B cell (primary cell): ENCODE results near the gene USP48. TPM values are rescaled to one million over a fixed set of nuclear protein-coding genes. Genes with fewer than 3 reads are reported as not detected.
A peak's percentile ranks its signal among the peaks of the same experiment; 100 is the strongest.

Source experiments
- ATAC-seq: fragments of 200-7000 bp; cut with Tn5 transposase; one replicate; pipeline ENCODE4 v1.10.0; 2021; ENCODE audit warnings: low read depth, mild to moderate bottlenecking, moderate number of reproducible peaks, moderate library complexity
- CTCF ChIA-PET: fragments of 350-600 bp; sonication (Branson Sonifier 250); formaldehyde crosslinking; loops from one replicate; lab custom pipeline; 2021; ENCODE audit warnings: antibody characterized with exemption, inconsistent platforms; lab: Charles Lee
- POLR2A ChIA-PET: fragments of 350-600 bp; sonication (Branson Sonifier 250); formaldehyde crosslinking; loops from one replicate; lab custom pipeline; 2021; ENCODE audit warnings: antibody characterized with exemption; lab: Charles Lee
- DNase-seq: peaks from one replicate; pipeline ENCODE4 v3.0.0; 2013
- H2AFZ ChIP-seq: 2 replicates; pipeline ENCODE4 v1.6.1; 2012; ENCODE audit warnings: mild to moderate bottlenecking, low read depth, low read length; ENCODE audit not compliant: insufficient read depth, poor library complexity, severe bottlenecking
- H3K27ac ChIP-seq, 2 donors: 1 replicate in 1 of 2; 2 replicates in 1 of 2; pipeline ENCODE4 v1.5.1; 2012 to 2013; ENCODE audit warnings: low read length in 2 of 2, mild to moderate bottlenecking in 2 of 2, moderate library complexity in 1 of 2
- H3K27me3 ChIP-seq, 4 experiments: fragments of 200-600 bp in 1 of 4; sonication (generic) in 1 of 4; replicated peaks in 1 of 4; 1 replicate in 2 of 4; 2 replicates in 2 of 4; pipeline versions ENCODE4 v1.6.1 to v1.7.0; 2013 to 2016; ENCODE audit warnings: low read length in 3 of 4, mild to moderate bottlenecking in 2 of 4, mixed read lengths in 1 of 4, moderate library complexity in 1 of 4; ENCODE audit not compliant: insufficient read depth in 4 of 4, control insufficient read depth in 3 of 4; ENCODE audit errors: control extremely low read depth in 1 of 4
- H3K36me3 ChIP-seq, 2 experiments: replicated peaks in 1 of 2; 1 replicate in 1 of 2; 2 replicates in 1 of 2; pipeline versions ENCODE4 v1.6.1 to v1.7.1; 2013; ENCODE audit warnings: low read length in 1 of 2; ENCODE audit not compliant: insufficient read depth in 2 of 2, control insufficient read depth in 1 of 2; ENCODE audit errors: control extremely low read depth in 1 of 2, extremely low read depth in 1 of 2
- H3K4me1 ChIP-seq, 2 donors: fragments of 200-600 bp in 1 of 2; sonication (generic) in 1 of 2; 1 replicate in 1 of 2; 2 replicates in 1 of 2; pipeline versions ENCODE4 v1.5.1 to v1.6.1; 2013 to 2017; ENCODE audit warnings: low read length in 2 of 2; ENCODE audit not compliant: control insufficient read depth in 2 of 2, insufficient read depth in 2 of 2
- H3K4me2 ChIP-seq: replicated peaks from 2 replicates; pipeline ENCODE3; 2012; ENCODE audit warnings: mild to moderate bottlenecking, low read depth, low read length; ENCODE audit not compliant: poor library complexity, severe bottlenecking
- H3K4me3 ChIP-seq, 5 experiments: fragments of 200-600 bp in 1 of 5; sonication (generic) in 1 of 5; 1 replicate in 3 of 5; 2 replicates in 2 of 5; pipeline versions ENCODE4 v1.5.1 to v1.7.0; 2011 to 2016; ENCODE audit warnings: low read length in 4 of 5, mild to moderate bottlenecking in 4 of 5, low read depth in 2 of 5, control low read depth in 1 of 5, moderate library complexity in 1 of 5; ENCODE audit not compliant: insufficient read depth in 1 of 5; ENCODE audit errors: control extremely low read depth in 1 of 5, extremely low read depth in 1 of 5
- H3K79me2 ChIP-seq: fragments of 200-600 bp; sonication (generic); one replicate; pipeline ENCODE4 v1.6.0; 2016; ENCODE audit warnings: low read length; ENCODE audit not compliant: control insufficient read depth, insufficient read depth
- H3K9ac ChIP-seq: fragments of 200-600 bp; sonication (generic); 2 replicates; pipeline ENCODE4 v1.6.1; 2017; ENCODE audit warnings: mild to moderate bottlenecking, low read length, moderate library complexity
- H3K9me3 ChIP-seq, 3 donors: one replicate each; pipeline versions ENCODE4 v1.6.1 to v1.7.1; 2013; ENCODE audit warnings: low read length in 2 of 3; ENCODE audit not compliant: control insufficient read depth in 2 of 3, insufficient read depth in 1 of 3; ENCODE audit errors: control extremely low read depth in 1 of 3
- H4K20me1 ChIP-seq: 2 replicates; pipeline ENCODE4 v1.6.0; 2012; ENCODE audit warnings: mild to moderate bottlenecking, low read length; ENCODE audit not compliant: insufficient read depth, control insufficient read depth, poor library complexity, severe bottlenecking
- H3K27ac Mint-ChIP-seq: one replicate; pipeline ENCODE4 v1.8.0; 2021; ENCODE audit warnings: mixed read lengths
- H3K27me3 Mint-ChIP-seq: one replicate; pipeline ENCODE4 v1.8.0; 2021; ENCODE audit warnings: mixed read lengths
- H3K4me1 Mint-ChIP-seq: one replicate; pipeline ENCODE4 v1.8.0; 2021; ENCODE audit warnings: mixed read lengths
- H3K4me3 Mint-ChIP-seq: one replicate; pipeline ENCODE4 v1.8.0; 2021; ENCODE audit warnings: mixed read lengths
- H3K9me3 Mint-ChIP-seq: one replicate; pipeline ENCODE4 v1.8.0; 2022; ENCODE audit warnings: mixed read lengths; ENCODE audit not compliant: insufficient read depth
- EZH2 ChIP-seq: IDR thresholded peaks from 2 replicates; pipeline ENCODE4 v1.6.1; 2012; ENCODE audit warnings: borderline replicate concordance, low read depth, mild to moderate bottlenecking, moderate library complexity, low read length; ENCODE audit not compliant: insufficient read depth, poor library complexity, severe bottlenecking
- WGBS: methylation state at CpG from one replicate; pipeline ENCODE4 v1.1.5; 2013; ENCODE audit warnings: missing lambda C conversion rate; ENCODE audit not compliant: insufficient coverage; 5-methylcytosine and 5-hydroxymethylcytosine counted together
- intact Hi-C: fragments of 100-400 bp; cut with micrococcal nuclease; formaldehyde crosslinking; loops from one replicate; pipeline ENCODE4 v1.10.0; 2022
- polyA plus RNA-seq: library from polyadenylated mRNA; depleted of rRNA; stranded (reverse); fragments of >200 nt; gene quantifications from 2 replicates; pipeline ENCODE4 v1.2.3, GENCODE V29; 2012
- total RNA-seq, 2 donors: library from RNA; stranded (reverse); fragments of 120-200 nt in 1 of 2; gene quantifications; 1 replicate in 1 of 2; 2 replicates in 1 of 2; pipeline versions ENCODE4 v1.2.3 to v1.2.4, GENCODE V29; 2013 to 2022
- TF ChIP-seq, protein P1 (sequence below): fragments of 200-600 bp; IDR thresholded peaks from one replicate; pipeline ENCODE4 v1.8.0; 2022; ENCODE audit warnings: antibody characterized with exemption, mild to moderate bottlenecking

Gene USP48
- total and polyA plus RNA-seq, 2 donors (not counting 1 experiment from before 2014, with no cell fraction given) = 21.2 to 135 TPM

GRCh38 chr1:21652101-21652936 lies 130.6 kb downstream of the USP48 start:
- Histone ChIP-seq H3K4me2 (peak overlapping the region; percentile 78), H3K27me3 (peaks cover 0 to 49% (median 16%) of the 10 kb centered on the region in 4 experiments), H4K20me1 (no peaks in the 10 kb centered on the region), H3K79me2 (no peaks in the 10 kb centered on the region), H3K9ac (no peak overlapping the region), H3K36me3 (no peaks in the 10 kb centered on the region), H3K9me3 (peaks cover 0 to 16% (median 0%) of the 10 kb centered on the region in 3 donors), H2AFZ (peak overlapping the region; percentile 54), H3K4me3 (peak overlapping the region in 3 of 5 experiments; percentile 5 to 62 (median 25)), H3K4me1 (peaks cover 12 to 13% of the 10 kb centered on the region in 2 donors), H3K27ac (no peak overlapping the region)
- ATAC-seq = no peak
- TF ChIP-seq, protein P1, sequence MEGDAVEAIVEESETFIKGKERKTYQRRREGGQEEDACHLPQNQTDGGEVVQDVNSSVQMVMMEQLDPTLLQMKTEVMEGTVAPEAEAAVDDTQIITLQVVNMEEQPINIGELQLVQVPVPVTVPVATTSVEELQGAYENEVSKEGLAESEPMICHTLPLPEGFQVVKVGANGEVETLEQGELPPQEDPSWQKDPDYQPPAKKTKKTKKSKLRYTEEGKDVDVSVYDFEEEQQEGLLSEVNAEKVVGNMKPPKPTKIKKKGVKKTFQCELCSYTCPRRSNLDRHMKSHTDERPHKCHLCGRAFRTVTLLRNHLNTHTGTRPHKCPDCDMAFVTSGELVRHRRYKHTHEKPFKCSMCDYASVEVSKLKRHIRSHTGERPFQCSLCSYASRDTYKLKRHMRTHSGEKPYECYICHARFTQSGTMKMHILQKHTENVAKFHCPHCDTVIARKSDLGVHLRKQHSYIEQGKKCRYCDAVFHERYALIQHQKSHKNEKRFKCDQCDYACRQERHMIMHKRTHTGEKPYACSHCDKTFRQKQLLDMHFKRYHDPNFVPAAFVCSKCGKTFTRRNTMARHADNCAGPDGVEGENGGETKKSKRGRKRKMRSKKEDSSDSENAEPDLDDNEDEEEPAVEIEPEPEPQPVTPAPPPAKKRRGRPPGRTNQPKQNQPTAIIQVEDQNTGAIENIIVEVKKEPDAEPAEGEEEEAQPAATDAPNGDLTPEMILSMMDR = no peak
- TF ChIP-seq EZH2 = no peak
- ChIA-PET CTCF (no interaction called here), POLR2A (interaction anchor here (0.6 kb wide), 1 partner anchor 10 kb away, joined by 3 read pairs; no protein-coding TSS in a partner anchor)
- intact Hi-C loops = loop anchor here (10.0 kb wide), 1 partner anchor 288 kb away; no protein-coding TSS in a partner anchor
- Mint-ChIP-seq H3K4me1 (peaks cover 18% of the 10 kb centered on the region), H3K9me3 (no peaks in the 10 kb centered on the region), H3K27me3 (peaks cover 31% of the 10 kb centered on the region), H3K27ac (peak overlapping the region; percentile 63), H3K4me3 (peak overlapping the region; percentile 83)
- WGBS = 23% methylated on average over 29 of the region's 39 CpGs
- no peak for DNase-seq
